ENCODE measurements around the gene CT47C1.

CT47C1 gene

DNA sequence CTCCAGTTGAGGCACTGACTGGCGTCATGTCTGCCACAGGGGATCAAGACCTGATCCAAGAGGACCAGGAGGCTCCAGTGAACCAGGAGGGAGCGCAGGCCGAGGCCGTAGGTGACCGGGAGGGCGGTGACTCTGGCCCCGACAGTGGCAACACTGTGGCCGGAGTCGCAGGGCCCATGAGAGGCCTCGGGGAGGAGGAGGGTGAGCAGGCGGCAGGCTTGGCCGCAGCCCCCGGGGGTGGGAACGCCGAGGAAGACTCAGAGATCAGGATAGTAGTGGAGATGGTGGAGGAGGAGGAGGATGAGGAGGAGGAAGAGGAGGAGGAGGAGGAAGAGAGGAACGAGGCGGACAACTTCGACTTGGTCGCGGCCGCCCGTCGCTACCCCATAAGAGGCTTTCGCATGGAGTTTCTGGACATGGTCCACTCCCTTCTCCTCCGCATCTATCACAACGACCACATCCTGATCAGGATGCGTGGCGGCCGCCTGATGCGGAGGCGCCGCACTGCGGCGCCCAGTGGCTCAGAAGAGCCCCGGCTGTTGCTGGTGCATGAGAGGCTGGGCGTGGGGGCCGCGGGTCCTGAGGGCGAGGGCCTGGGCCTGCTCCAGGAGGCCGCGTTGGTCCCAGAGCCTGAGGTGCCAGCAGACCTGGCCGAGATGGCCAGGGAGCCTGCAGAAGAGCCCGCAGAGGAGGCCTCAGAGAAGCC lies 560 bp downstream of the CT47C1 start:
- no peak for DNase-seq (ENCODE audit: low read depth in 1 of 2, low spot score in 1 of 2)

DNA sequence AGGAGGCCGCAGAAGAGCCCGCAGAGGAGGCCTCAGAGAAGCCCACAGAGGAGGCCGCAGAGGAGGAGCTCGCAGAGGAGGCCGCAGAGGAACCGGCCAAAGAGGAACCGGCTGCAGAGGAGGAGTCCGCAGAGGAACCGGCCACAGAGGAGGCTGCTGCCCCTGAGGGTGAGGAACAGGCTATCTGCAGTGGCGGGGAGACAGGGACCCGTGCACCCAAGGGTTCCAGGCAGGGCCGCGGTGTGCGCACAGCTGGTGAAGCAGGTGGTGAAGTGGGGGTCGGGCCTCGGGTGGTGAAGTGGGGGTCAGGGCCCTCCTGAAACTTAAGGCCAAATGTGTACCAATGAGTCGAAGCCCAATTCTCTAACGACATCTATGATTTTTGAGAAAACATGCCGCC lies 1.1 kb downstream of the CT47C1 start:
- DNase-seq (ENCODE audit: low read depth in 1 of 2, low spot score in 1 of 2) = no peak

- no peak for DNase-seq (ENCODE audit: low read depth in 1 of 2, low spot score in 1 of 2)
These were observed 2.7 kb downstream of the CT47C1 start for GRCh38 chrX:119075270-119076025.

DNA sequence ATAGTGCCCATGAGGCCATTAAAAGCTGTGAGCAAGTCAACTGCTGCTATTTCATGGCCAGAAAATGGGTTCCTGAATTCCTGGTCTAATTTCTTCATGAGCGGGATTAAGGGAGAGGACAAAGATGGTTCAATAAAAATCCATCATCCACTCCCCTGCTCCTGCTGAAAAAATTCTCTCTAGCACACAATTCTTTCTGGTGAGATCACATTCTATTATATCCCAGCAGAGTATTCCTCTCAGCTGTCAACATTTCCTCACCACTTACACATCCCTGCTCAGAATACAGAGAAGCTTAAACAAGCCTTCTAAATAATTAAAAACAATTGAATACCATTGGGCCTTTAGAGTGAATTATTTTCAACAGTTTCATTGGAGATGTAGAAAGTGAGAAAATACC lies 9.5 kb downstream of the CT47C1 start:
- no peak for DNase-seq (ENCODE audit: low read depth in 1 of 2, low spot score in 1 of 2)

DNA sequence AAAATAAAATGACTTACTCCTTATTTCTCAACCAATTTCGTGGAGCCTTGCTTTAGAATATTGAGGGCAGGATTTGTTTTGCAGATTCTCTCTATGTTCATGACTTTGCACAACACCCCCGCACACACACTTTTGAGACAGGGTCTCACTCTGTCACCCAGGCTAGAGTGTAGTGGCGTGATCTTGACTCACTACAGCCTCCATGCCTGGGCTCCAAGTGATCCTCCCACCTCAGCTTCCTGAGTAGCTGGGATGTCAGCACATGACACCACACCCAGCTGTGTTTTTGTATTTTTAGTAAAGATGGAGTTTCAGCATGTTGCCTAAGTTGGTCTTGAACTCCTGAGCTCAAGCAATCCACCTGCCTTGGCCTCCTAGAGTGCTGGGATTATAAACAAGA lies 12.0 kb downstream of the CT47C1 start:
- no peak for DNase-seq (ENCODE audit: low read depth in 1 of 2, low spot score in 1 of 2)

GRCh38 chrX:119087121-119087520 lies 14.3 kb downstream of the CT47C1 start:
- no peak for DNase-seq (ENCODE audit: low read depth in 1 of 2, low spot score in 1 of 2)

DNA sequence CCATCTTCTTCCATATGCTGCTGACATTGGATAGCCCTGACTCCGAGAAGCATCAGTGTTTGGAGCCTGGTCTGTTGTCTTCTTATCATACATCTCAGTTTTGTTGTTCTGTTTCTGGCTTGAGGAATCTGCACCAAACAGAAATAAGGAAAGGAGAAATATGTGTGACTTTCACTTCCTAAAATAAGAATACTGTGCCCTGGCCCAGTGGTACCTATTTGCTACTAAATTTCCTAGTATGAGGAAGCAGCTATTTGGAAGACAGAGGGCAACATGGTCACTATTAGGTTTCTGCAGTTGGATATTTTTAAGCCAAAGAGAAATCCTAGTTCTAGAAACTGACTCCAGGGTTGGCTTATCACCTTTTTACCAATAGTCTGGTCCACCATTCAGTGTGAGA lies 16.8 kb downstream of the CT47C1 start:
- DNase-seq (ENCODE audit: low read depth in 1 of 2, low spot score in 1 of 2) = no peak

GRCh38 chrX:119090627-119091026 lies 17.8 kb downstream of the CT47C1 start:
- DNase-seq (ENCODE audit: low read depth in 1 of 2, low spot score in 1 of 2) = no peak

DNA sequence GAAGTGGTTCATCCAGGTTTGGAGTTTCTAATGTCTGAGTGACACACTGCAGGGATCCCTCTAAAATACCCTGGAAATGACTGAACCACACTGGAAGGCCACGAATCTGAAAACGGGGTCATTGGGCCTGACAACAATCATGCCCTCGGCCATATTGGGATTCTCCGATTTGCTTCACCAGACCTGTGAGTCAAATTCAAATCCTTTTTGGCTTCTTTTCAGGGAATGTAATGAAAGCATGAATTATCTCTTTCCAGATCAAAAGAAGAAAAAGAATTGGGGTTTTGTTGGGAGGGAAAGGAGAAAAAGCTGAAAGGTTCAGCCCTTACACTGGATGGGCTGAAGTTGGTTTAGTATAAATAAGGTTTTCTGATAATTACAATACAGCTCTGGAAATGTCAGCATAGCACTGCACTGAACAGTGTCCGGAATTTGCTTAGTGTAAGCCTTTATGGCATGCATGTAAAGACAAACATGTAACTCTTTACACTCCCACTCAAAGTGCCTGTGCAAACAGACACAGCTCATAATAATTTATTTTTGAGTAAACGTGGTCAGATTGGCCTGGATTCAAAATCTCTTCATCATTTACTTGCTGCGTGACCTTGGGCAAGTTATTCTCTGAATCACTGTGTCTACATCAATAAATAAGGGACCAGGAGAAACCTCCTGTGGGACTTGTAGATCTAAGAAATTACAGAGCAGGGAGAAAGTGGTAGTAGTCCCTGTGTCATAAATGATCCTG lies 21.4 kb downstream of the CT47C1 start:
- no peak for DNase-seq (ENCODE audit: low read depth in 1 of 2, low spot score in 1 of 2)

DNA sequence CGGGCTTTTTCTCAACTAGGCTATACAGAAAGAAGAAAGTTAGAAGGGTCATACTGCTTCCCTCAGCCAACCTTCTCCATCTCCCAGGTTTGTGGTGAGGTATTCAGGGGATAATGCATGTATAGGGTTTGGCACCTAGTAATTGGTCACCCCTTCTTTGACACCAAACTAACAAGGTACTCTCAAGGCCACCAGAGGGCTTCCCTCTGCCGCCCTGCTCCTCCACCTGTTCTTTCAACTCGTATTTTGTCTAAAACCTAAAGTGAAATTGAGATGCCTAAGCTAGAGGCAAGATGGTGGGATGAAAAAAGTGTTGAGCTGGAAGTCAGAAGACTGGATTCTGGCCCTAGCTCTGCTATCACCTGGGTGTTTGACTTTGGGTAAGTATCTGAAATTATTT lies 22.0 kb downstream of the CT47C1 start:
- DNase-seq (ENCODE audit: low read depth in 1 of 2, low spot score in 1 of 2) = no peak

- DNase-seq (ENCODE audit: low read depth in 1 of 2, low spot score in 1 of 2) = no peak
These were observed 23.1 kb downstream of the CT47C1 start for GRCh38 chrX:119095936-119096335.

DNA sequence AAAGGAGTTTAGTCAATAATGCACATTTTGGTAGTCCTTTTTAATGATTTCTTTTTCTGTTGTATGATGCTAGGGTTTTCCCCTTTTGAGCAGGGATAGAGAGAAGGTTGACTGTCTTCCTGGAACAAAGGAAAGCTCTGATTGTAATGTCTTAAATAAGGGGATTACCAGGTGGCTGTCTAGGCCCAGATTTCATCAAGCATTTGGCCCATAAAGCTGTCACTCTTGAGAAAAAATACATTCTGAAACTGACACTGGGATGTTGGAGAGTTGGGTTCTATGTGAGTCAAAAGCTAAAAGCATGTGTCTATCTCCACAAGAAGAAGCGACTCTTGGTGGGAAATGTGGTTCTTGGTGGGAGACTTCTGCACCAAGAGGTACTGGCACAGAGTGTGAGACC lies 28.4 kb downstream of the CT47C1 start:
- DNase-seq (ENCODE audit: low read depth in 1 of 2, low spot score in 1 of 2) = no peak

- no peak for DNase-seq (ENCODE audit: low read depth in 1 of 2, low spot score in 1 of 2)
These were observed 33.0 kb downstream of the CT47C1 start for GRCh38 chrX:119105826-119106225.

DNA sequence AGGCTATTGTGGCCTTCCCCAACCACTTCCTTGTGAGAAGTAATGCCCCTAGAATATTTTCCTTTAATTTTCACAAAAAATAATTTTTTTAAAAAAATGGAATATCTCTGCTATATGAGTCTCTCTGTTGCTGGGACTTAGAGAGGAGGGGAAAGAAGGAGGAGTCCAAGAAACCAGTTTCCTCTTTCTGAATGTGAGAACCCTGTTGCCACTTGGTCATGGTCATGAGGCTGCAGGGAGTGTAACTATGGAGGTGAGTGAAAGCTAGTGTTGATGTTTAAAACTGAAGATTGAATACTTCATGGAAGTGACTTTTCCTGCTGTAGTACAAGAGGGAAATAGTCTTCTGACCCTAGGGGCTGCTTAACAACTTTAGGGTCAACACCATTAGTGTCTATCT lies 34.4 kb downstream of the CT47C1 start:
- no peak for DNase-seq (ENCODE audit: low read depth in 1 of 2, low spot score in 1 of 2)

DNA sequence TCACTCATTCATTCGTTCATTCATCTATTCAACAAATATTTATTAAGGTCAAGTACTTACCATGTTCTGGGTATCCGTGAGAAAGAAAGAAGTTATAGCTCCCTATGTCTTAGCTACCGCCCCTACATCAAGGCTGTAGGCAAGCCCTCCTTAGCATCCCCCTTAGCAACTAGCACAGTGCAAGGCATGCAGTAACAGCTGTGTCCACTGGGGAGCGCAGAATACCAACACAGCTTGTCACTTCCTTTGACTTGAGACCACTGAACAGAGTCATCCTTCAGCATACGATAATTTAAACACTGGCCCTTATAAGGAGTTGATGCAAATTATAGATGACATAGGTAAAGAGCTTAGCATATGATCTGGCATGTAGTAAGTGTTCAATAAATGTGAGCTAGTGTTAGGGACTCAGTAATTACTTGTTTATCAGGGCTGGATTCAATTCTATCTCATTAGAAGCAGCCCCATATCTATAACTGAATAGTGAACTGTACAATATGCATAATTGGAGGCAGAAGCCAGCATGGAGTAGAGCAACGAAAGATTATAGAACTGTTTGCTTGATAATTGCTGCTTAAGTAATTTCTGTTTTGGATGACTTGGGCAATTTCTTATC lies 46.1 kb downstream of the CT47C1 start:
- peak in 1 of 2 donors; percentile 4 for DNase-seq (ENCODE audit: low read depth in 1 of 2, low spot score in 1 of 2)

- no peak for DNase-seq (ENCODE audit: low read depth in 1 of 2, low spot score in 1 of 2)
These were observed 48.5 kb downstream of the CT47C1 start for GRCh38 chrX:119121341-119121740.

Data from activated T-helper 1 cell treated with anti-CD3 and anti-CD28 coated beads, Interleukin-2, amount 50 U/mL, for 16 hours (primary cell).